GM18517 (cell line): ENCODE measurements around the gene HS3ST4.

Source experiments
- ATAC-seq: cut with Tn5 transposase; IDR thresholded peaks from one replicate; pipeline ENCODE4 v1.9.1; 2021; ENCODE audit warnings: mild to moderate bottlenecking, moderate library complexity; ENCODE audit not compliant: unreplicated experiment

Gene HS3ST4

GRCh38 chr16:25691519-25692091 lies at the start of gene HS3ST4:
TSS of gene HS3ST4 (plus strand) at chr16:25691959.
- no peak for ATAC-seq

GRCh38 chr16:25643633-25644032 lies 48.1 kb upstream of the HS3ST4 start:
- ATAC-seq: no peak

DNA sequence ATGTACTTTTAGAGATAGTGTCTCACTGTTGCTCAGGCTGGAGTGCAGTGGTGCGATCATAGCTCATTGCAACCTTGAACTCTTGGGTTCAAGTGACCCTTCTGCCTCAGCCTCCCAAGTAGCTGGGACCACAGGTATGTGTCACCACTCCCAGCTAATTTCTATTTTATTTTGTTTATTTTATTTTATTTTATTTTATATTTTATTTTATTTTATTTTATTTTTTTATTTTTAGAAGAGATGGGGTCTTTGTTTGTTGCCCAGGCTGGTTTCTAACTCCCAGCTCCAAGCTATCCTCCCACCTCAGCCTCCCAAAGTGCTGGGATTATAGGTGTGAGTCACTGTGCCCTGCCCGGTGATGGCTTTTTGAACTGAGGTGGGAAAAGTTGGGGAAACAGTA lies 35.1 kb upstream of the HS3ST4 start:
- no peak for ATAC-seq

DNA sequence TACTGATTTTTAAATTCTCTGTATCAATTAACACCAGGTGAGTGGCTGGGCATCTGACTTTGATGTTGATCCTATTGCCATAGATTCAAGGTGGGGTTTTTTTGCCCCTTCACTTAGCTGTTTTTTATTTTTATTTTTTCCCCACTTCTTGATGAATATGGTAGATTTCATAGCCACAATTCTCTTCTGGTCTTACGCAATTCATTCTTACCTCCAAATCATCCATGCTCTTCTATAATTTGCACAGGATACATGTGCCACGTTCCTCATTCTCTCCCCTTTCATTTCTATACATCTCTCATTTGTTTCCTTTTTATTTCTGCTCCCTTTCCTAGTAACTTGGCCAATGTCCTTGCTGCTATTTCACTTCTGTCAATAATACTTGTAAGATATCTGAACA lies 14.9 kb upstream of the HS3ST4 start:
- ATAC-seq: no peak

GRCh38 chr16:25679511-25679910 lies 12.2 kb upstream of the HS3ST4 start:
- ATAC-seq: no peak

GRCh38 chr16:25689137-25689836 lies 2.5 kb upstream of the HS3ST4 start:
- no peak for ATAC-seq

GRCh38 chr16:25690552-25691143 lies 1.1 kb upstream of the HS3ST4 start:
- ATAC-seq: no peak

DNA sequence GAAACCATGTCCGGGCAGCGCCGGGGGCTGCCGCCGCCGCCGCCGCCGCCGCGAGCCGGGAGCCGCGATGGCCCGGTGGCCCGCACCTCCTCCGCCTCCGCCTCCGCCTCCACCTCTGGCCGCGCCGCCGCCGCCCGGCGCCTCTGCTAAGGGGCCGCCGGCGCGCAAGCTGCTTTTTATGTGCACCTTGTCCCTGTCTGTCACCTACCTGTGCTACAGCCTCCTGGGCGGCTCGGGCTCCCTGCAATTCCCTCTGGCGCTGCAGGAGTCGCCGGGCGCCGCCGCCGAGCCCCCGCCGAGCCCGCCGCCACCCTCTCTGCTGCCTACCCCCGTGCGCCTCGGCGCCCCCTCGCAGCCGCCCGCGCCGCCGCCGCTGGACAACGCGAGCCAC lies 587 bp downstream of the HS3ST4 start:
- ATAC-seq: no peak

DNA sequence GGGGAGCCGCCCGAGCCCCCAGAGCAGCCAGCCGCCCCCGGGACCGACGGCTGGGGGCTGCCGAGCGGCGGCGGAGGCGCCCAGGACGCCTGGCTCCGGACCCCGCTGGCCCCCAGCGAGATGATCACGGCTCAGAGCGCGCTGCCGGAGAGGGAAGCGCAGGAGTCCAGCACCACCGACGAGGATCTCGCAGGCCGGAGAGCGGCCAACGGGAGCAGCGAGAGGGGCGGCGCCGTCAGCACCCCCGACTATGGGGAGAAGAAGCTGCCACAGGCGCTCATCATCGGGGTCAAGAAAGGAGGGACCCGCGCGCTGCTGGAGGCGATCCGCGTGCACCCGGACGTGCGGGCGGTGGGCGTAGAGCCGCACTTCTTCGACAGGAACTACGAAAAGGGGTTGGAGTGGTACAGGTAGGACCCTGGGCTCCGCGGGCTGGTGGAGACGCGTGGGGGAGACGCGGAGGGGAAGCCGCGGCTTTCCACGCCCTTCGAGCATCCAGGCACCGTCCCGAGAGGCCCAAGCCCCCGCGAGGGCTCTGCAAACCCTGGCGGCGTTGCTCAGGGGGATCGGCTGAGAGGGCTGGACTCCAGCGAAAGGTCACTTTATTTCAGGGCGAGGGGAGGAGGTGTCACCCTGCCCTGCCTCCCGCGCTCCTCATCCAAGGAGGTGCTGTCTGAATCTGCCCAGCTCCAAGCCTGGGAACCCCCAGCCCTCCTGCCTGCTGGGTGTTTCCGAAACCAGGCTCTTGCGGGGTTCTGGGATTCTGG lies 1.2 kb downstream of the HS3ST4 start:
- ATAC-seq: no peak

DNA sequence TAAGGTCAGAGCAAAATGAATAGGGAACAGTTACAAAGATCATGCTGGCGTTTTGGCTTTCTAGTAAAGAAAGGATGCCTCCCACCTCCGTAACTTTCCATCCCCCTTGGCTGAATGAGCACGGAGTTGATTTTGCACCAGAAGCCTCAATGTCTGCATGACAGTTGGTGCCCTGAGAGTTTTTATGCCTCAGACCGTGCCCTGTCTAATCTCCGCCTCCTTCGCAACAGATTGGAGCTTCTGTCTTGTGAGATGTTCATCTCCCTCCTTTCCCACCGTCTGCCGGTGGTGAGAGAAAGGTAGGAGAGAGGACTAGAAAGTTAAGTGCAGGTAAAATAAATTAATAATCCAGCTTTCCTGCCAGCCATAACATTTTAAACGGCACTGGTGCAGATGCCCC lies 1.9 kb downstream of the HS3ST4 start:
- no peak for ATAC-seq

GRCh38 chr16:25699069-25699468 lies 7.3 kb downstream of the HS3ST4 start:
- no peak for ATAC-seq

DNA sequence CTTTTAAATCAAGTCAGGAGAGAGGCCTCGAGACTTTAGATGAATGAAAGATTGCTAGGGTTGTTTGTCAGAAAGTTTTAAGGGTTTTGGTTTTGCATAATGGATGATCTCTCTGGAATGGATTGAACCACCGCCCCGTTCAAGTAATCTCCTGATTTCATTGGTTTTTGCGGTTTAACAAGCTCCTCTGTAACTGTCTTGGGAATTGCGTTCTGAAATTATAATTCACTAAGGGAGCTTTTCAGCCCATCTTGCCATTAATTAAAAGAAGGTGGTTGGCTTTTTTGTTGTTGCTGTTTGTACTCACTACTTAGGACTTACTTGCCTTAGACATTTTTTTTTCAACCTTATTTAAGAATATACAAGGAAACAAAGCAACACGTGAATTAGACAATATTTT lies 8.8 kb downstream of the HS3ST4 start:
- no peak for ATAC-seq

DNA sequence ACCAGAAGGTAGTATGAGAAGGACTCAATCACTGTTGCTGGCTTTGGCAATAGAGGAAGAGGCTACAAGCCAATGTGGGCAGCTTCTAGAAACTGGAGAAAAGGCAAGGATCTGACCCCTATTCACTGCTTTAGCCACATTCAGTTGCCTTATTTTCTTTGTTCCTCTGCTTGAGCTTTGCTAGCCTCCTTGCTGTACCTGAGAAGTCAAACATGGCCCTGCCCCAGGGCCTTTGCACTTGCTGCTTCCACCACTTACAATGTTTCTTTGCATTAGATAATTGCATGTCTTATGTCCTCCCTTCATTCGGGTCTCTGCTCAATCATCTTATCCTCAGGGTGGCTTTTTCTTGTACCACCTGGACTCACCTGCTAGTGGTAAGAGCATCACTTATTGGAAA lies 15.8 kb downstream of the HS3ST4 start:
- ATAC-seq: no peak

DNA sequence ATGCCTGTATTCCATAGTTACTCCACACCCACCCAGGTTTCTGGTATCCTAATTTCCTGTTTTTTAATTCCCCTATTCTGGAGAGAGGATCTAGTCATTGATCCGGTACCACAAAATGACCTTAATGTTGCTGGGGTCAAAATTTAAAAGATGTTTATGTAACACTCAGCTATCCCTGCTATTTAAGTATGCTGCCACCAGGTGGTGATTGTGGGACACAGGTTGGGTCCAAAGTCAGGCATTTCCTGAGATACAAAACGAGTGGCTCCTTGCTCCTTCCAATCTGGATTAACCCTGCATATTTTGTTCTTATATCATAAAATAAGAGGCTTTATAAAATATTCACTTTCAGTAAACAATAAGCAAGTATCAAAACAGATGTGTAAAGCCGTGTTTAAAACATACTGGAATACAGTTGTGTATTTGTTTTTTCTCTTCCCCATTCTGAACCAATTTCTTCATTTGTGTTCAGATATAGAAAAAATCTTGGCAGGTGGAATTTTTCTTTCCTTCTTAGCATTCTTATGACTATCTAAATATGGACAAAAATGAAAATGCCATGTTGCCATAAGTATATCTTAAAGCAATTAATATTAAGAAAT lies 16.3 kb downstream of the HS3ST4 start:
- ATAC-seq: no peak

- ATAC-seq: no peak
These were observed 17.5 kb downstream of the HS3ST4 start for GRCh38 chr16:25709213-25709612.

DNA sequence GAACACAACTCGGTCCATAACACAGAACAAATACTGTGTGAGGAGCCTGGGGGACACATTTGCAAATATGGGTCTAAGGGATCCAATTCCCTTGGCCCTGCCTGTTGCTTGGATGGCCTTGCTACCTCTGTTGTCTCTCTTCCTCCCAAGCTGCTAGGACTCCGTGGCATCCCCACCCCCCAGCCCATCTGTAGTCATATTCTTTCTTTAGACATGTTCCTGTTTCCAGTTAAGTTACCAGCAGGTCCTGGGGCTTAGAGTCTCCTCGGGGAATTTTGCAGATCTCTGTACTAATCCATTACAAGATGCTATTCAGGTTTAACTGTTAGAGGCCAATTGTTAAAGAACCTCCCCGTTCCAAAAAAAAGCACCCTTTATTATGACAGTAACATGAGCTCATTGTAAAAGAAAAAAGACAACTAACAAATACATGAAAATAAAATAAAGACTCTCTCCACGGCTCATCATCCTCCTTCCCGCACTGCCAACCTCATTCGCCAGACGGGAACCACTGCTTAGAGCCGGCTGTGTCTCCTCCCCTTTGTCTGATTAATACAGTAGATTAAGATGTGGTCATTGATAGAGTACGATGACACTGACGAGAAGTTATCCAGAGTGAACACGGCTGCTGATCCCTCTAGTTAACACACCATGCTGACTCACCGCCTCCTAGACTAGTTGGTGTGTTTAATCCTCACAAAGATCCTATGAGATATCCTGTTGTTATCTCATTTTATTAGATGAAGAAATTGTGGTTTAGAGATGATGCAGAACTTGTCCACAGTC lies 22.2 kb downstream of the HS3ST4 start:
- ATAC-seq: no peak

GRCh38 chr16:25716186-25716585 lies 24.4 kb downstream of the HS3ST4 start:
- ATAC-seq: no peak

DNA sequence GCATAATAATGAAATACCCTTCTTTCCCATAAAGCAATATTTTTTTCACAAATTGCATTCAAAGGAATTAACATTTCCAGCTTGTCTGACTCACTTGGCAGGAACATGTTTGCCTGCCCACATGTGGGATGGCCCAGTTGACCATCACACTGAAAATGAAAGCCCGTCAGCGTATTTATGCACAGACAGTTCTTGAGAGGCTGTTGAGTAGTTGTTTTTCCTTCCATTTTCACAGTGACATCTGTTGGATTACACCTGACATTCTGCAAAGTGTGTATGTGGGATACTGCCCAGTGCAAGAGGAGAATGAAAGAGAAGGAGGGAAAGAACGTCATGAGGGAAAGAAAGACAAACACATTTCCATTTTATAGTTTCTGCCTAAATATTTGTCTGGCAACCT lies 29.7 kb downstream of the HS3ST4 start:
- ATAC-seq: no peak

- ATAC-seq: no peak
These were observed 34.8 kb downstream of the HS3ST4 start for GRCh38 chr16:25726430-25727098.
